Prostate gland (tissue), 2 donors: ENCODE results near the gene MAGEB10.

Experiments used
- CTCF ChIP-seq, 4 experiments: fragments of 200-600 bp in 2 of 4; fragments of 450-650 bp in 2 of 4; sonication (generic) in 2 of 4; IDR thresholded peaks; 1 replicate in 3 of 4; 2 replicates in 1 of 4; pipeline ENCODE4 v1.5.1; 2016 to 2019; ENCODE audit warnings: antibody characterized with exemption in 4 of 4, mild to moderate bottlenecking in 2 of 4, moderate library complexity in 2 of 4
- POLR2A ChIP-seq: fragments of 450-650 bp; IDR thresholded peaks from one replicate; pipeline ENCODE4 v1.6.1; 2016; ENCODE audit warnings: antibody characterized with exemption, mild to moderate bottlenecking
- POLR2AphosphoS5 ChIP-seq: sonication (generic); formaldehyde crosslinking; IDR thresholded peaks from one replicate; pipeline ENCODE4 v1.6.1; 2017; ENCODE audit warnings: antibody characterized with exemption

DNA sequence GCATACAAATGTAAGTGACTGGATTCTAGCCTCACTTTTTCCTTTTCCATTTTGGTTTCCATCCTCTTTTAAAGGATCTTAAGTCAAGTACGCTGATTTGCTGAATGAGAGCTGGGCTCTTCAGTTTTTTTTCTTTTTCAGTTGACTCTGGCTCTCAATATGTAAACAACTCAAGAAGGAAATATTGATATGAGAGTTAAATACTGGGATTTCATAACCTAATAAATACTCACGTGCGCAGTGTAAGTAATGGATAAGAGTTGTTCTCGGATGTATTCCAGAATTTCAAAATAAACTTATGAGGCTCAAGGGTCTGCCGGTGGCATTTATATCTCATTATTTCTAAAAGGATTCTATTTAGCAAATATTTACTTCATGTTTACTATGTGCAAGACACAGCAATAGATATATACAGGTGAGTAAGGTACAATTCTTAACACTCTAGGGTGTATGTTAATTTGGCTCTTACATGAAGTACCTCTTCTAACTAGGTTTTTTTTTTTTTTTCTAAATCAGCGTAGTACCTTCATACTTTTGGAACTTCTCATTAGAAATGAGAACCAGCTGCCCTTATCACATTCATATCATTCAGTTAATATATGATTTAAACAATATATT is 11.0 kb upstream of the MAGEB10 start:
- TF ChIP-seq CTCF (IDR thresholded peaks at IDR 0.05) (no peak), POLR2AphosphoS5 (no peak), POLR2A (no peak)
